HCT116 (cell line): Measurements from ENCODE around the gene CEACAM6. TPM values are rescaled to one million over a fixed set of nuclear protein-coding genes. Genes with fewer than 3 reads are reported as not detected.

Experiments
- ATAC-seq: fragments of 200-7000 bp; cut with Tn5 transposase; 2 replicates; pipeline ENCODE4 v1.9.1; 2020; ENCODE audit warnings: mild to moderate bottlenecking, moderate library complexity
- BruUV-seq: library from RNA; stranded (reverse); fragments of 400-500 nt; replicated peaks from 2 replicates; lab custom pipeline; 2021; lab: Mats Ljungman, UMichigan
- CTCF ChIA-PET: fragments of 300-600 bp; sonication (Branson Sonifier 250); formaldehyde crosslinking; loops from one replicate; lab custom pipeline; 2021; ENCODE audit warnings: antibody characterized with exemption; lab: Charles Lee
- POLR2A ChIA-PET: fragments of 300-600, 350-600 bp; sonication (Branson Sonifier 250); formaldehyde crosslinking; loops from one replicate; lab custom pipeline; 2021; ENCODE audit warnings: antibody characterized with exemption; lab: Charles Lee
- RAD21 ChIA-PET, 2 experiments: fragments of 300-600 bp; sonication (Branson Sonifier 250); formaldehyde crosslinking; loops; one replicate each; lab custom pipeline; 2023; ENCODE audit warnings: low total read pairs in 2 of 2; ENCODE audit not compliant: uncharacterized antibody in 2 of 2, unreplicated experiment in 2 of 2, low non-redundant PET in 1 of 2; lab: Charles Lee
- DNase-seq: peaks from one replicate; pipeline ENCODE4 v3.0.0-alpha.2; 2010; ENCODE audit warnings: low read depth, low spot score
- H2AFZ ChIP-seq: fragments of 200-600 bp; shearing (Covaris generic), sonication (generic); 2 replicates; pipeline ENCODE4 v1.6.1; 2017; ENCODE audit warnings: low read depth, mixed run types, mixed read lengths, antibody characterized with exemption, low read length; ENCODE audit not compliant: poor library complexity, severe bottlenecking
- H3K27ac ChIP-seq: 2 replicates; pipeline ENCODE4 v1.5.1; 2012; ENCODE audit warnings: low read depth, low read length
- H3K27me3 ChIP-seq: fragments of 200-600 bp; sonication (generic); 2 replicates; pipeline ENCODE4 v1.6.1; 2016; ENCODE audit warnings: mixed run types, low read length, mixed read lengths; ENCODE audit not compliant: insufficient read depth
- H3K36me3 ChIP-seq, 2 experiments: fragments of 200-500 bp in 1 of 2; fragments of 200-600 bp in 1 of 2; sonication (Bioruptor generic) in 1 of 2; sonication (generic) in 1 of 2; 2 replicates each; pipeline versions ENCODE4 v1.5.1 to v1.6.1; 2014 to 2016; ENCODE audit warnings: low read length in 2 of 2, inconsistent platforms in 1 of 2, mixed read lengths in 1 of 2, mixed run types in 1 of 2; ENCODE audit not compliant: insufficient read depth in 2 of 2, control insufficient read depth in 1 of 2
- H3K4me1 ChIP-seq, 2 experiments: fragments of 200-600 bp in 1 of 2; sonication (generic) in 1 of 2; 2 replicates each; pipeline versions ENCODE4 v1.5.1 to v1.6.1; 2012 to 2017; ENCODE audit warnings: low read length in 2 of 2, inconsistent platforms in 1 of 2, mild to moderate bottlenecking in 1 of 2, mixed read lengths in 1 of 2, mixed run types in 1 of 2, moderate library complexity in 1 of 2; ENCODE audit not compliant: insufficient read depth in 2 of 2, control insufficient read depth in 1 of 2
- H3K4me2 ChIP-seq: fragments of 200-600 bp; sonication (generic); 2 replicates; pipeline ENCODE4 v1.6.1; 2017; ENCODE audit warnings: mixed run types, low read length, mixed read lengths
- H3K4me3 ChIP-seq, 2 experiments: fragments of 200-600 bp in 1 of 2; sonication (generic) in 1 of 2; replicated peaks in 1 of 2; 2 replicates each; pipeline ENCODE4 v1.5.1; 2011 to 2016; ENCODE audit warnings: low read length in 2 of 2, control low read depth in 1 of 2, low read depth in 1 of 2, mild to moderate bottlenecking in 1 of 2, mixed read lengths in 1 of 2, mixed run types in 1 of 2
- H3K79me2 ChIP-seq: fragments of 200-600 bp; sonication (generic); 2 replicates; pipeline ENCODE4 v1.6.1; 2017; ENCODE audit warnings: mild to moderate bottlenecking, mixed run types, low read length, moderate library complexity, mixed read lengths; ENCODE audit not compliant: insufficient read depth
- H3K9ac ChIP-seq: fragments of 200-600 bp; sonication (generic); 2 replicates; pipeline ENCODE4 v1.6.1; 2016; ENCODE audit warnings: low read length, mixed read lengths
- H3K9me2 ChIP-seq: fragments of 200-600 bp; sonication (generic), shearing (Covaris generic); 2 replicates; pipeline ENCODE4 v1.6.1; 2017; ENCODE audit warnings: mixed run types, mild to moderate bottlenecking, moderate library complexity; ENCODE audit not compliant: insufficient read depth
- H3K9me3 ChIP-seq, 2 experiments: fragments of 200-500 bp in 1 of 2; fragments of 200-600 bp in 1 of 2; sonication (Bioruptor generic) in 1 of 2; sonication (generic) in 1 of 2; 2 replicates each; pipeline ENCODE4 v1.6.1; 2014 to 2017; ENCODE audit warnings: low read length in 2 of 2, mixed read lengths in 2 of 2, inconsistent platforms in 1 of 2, low read depth in 1 of 2, mild to moderate bottlenecking in 1 of 2, mixed run types in 1 of 2, moderate library complexity in 1 of 2; ENCODE audit not compliant: control insufficient read depth in 1 of 2, insufficient read depth in 1 of 2
- H4K20me1 ChIP-seq: fragments of 200-600 bp; sonication (generic), shearing (Covaris generic); 2 replicates; pipeline ENCODE4 v1.6.1; 2017; ENCODE audit warnings: mixed run types, mild to moderate bottlenecking, moderate library complexity; ENCODE audit not compliant: insufficient read depth
- EZH2phosphoT487 ChIP-seq: fragments of 200-600 bp; IDR thresholded peaks from 2 replicates; pipeline ENCODE4 v1.6.1; 2018; ENCODE audit warnings: antibody characterized with exemption, borderline replicate concordance
- YY1 ChIP-seq: IDR thresholded peaks from 2 replicates; pipeline ENCODE4 v1.6.1; 2011; ENCODE audit warnings: low read length, low read depth, moderate library complexity, mild to moderate bottlenecking; ENCODE audit not compliant: insufficient replicate concordance; ENCODE audit errors: extremely low read depth
- ZNF274 ChIP-seq: fragments of 200-500 bp; sonication (Bioruptor generic); IDR thresholded peaks from 2 replicates; pipeline ENCODE4 v1.6.1; 2014; ENCODE audit warnings: mild to moderate bottlenecking, low read depth, low read length, inconsistent platforms
- intact Hi-C: fragments of 100-400 bp; cut with micrococcal nuclease; formaldehyde crosslinking; loops from 2 replicates; pipeline ENCODE4 v1.10.0; 2022
- total RNA-seq: library from RNA; stranded (reverse); gene quantifications from one replicate; pipeline ENCODE4 v1.2.1, GENCODE V29; 2021; ENCODE audit not compliant: unreplicated experiment
- TF ChIP-seq, protein P1 (sequence below), 3 experiments: fragments of 200-600 bp in 1 of 3; sonication (generic) in 1 of 3; IDR thresholded peaks in 2 of 3; conservative IDR thresholded peaks in 1 of 3; 2 replicates each; pipeline ENCODE4 v1.5.1; 2012 to 2017; ENCODE audit warnings: low read depth in 2 of 3, low read length in 2 of 3, antibody characterized with exemption in 1 of 3, borderline replicate concordance in 1 of 3, control low read depth in 1 of 3, mild to moderate bottlenecking in 1 of 3, mixed read lengths in 1 of 3, mixed run types in 1 of 3, moderate library complexity in 1 of 3; ENCODE audit not compliant: insufficient read depth in 1 of 3
- TF ChIP-seq, protein P2 (sequence below): IDR thresholded peaks from 2 replicates; pipeline ENCODE4 v1.6.1; 2012; ENCODE audit warnings: low read depth

Gene CEACAM6
- total RNA-seq, 1 experiment from 2014 or later: 0.59 TPM

GRCh38 chr19:41720103-41720502 lies 35.2 kb upstream of the CEACAM6 start:
- ATAC-seq (no peak), DNase-seq (no peak)
- Histone ChIP-seq H3K9me3 (no peaks in the 10 kb centered on the region), H2AFZ (no peak overlapping the region), H3K9me2 (no peaks in the 10 kb centered on the region), H3K36me3 (no peaks in the 10 kb centered on the region), H4K20me1 (no peaks in the 10 kb centered on the region), H3K4me2 (no peak overlapping the region), H3K4me1 (no peaks in the 10 kb centered on the region), H3K9ac (no peak overlapping the region), H3K79me2 (no peaks in the 10 kb centered on the region), H3K27me3 (peaks cover 80% of the 10 kb centered on the region), H3K27ac (no peak overlapping the region), H3K4me3 (no peak overlapping the region)
- BruUV-seq: no TSS peak
- ChIA-PET CTCF (no interaction called here), RAD21 (no interaction called here), POLR2A (no interaction called here)
- intact Hi-C loops: no loop called here
- TF ChIP-seq EZH2phosphoT487 (no peak), YY1 (no peak), ZNF274 (no peak)
- TF ChIP-seq, protein P1, sequence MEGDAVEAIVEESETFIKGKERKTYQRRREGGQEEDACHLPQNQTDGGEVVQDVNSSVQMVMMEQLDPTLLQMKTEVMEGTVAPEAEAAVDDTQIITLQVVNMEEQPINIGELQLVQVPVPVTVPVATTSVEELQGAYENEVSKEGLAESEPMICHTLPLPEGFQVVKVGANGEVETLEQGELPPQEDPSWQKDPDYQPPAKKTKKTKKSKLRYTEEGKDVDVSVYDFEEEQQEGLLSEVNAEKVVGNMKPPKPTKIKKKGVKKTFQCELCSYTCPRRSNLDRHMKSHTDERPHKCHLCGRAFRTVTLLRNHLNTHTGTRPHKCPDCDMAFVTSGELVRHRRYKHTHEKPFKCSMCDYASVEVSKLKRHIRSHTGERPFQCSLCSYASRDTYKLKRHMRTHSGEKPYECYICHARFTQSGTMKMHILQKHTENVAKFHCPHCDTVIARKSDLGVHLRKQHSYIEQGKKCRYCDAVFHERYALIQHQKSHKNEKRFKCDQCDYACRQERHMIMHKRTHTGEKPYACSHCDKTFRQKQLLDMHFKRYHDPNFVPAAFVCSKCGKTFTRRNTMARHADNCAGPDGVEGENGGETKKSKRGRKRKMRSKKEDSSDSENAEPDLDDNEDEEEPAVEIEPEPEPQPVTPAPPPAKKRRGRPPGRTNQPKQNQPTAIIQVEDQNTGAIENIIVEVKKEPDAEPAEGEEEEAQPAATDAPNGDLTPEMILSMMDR (IDR thresholded peaks at IDR 0.05 in 2 of 3, conservative IDR thresholded peaks at IDR 0.05 in 1 of 3; ENCODE audit: borderline replicate concordance in 1 of 3, insufficient read depth in 1 of 3, low read depth in 2 of 3, low read length in 2 of 3): no peak

DNA sequence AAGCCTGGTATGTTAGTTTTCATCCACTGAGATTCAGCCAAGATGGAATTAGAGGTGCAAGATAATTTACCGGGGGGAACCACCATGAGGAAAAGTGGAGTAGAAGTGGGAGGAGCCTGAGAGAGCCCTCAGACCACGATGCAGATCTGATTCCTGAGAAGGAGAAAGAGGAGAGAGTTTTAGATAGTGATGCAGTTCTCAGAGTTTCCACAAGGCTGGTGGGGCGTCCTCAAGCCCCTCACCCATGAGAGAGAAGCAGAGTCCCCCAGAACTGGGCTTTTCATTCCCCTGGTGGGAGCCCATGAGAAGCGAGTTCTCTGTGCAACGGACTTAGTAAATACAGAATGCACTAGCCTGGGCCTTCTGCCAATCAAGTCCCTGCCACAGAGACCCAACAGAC lies 28.8 kb upstream of the CEACAM6 start:
- H3K27ac ChIP-seq: no peak overlapping the region
- POLR2A ChIA-PET: no interaction called here
- H3K4me3 ChIP-seq: no peak overlapping the region
- H3K27me3 ChIP-seq: peaks cover 55% of the 10 kb centered on the region
- no peaks in the 10 kb centered on the region for H3K9me2 ChIP-seq
- H3K9ac ChIP-seq: no peak overlapping the region
- no peaks in the 10 kb centered on the region for H3K79me2 ChIP-seq
- H3K4me1 ChIP-seq: no peaks in the 10 kb centered on the region
- H4K20me1 ChIP-seq: no peaks in the 10 kb centered on the region
- H2AFZ ChIP-seq: no peak overlapping the region
- BruUV-seq: no TSS peak
- TF ChIP-seq, protein P2, sequence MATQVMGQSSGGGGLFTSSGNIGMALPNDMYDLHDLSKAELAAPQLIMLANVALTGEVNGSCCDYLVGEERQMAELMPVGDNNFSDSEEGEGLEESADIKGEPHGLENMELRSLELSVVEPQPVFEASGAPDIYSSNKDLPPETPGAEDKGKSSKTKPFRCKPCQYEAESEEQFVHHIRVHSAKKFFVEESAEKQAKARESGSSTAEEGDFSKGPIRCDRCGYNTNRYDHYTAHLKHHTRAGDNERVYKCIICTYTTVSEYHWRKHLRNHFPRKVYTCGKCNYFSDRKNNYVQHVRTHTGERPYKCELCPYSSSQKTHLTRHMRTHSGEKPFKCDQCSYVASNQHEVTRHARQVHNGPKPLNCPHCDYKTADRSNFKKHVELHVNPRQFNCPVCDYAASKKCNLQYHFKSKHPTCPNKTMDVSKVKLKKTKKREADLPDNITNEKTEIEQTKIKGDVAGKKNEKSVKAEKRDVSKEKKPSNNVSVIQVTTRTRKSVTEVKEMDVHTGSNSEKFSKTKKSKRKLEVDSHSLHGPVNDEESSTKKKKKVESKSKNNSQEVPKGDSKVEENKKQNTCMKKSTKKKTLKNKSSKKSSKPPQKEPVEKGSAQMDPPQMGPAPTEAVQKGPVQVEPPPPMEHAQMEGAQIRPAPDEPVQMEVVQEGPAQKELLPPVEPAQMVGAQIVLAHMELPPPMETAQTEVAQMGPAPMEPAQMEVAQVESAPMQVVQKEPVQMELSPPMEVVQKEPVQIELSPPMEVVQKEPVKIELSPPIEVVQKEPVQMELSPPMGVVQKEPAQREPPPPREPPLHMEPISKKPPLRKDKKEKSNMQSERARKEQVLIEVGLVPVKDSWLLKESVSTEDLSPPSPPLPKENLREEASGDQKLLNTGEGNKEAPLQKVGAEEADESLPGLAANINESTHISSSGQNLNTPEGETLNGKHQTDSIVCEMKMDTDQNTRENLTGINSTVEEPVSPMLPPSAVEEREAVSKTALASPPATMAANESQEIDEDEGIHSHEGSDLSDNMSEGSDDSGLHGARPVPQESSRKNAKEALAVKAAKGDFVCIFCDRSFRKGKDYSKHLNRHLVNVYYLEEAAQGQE: no peak
- TF ChIP-seq, protein P1 (IDR thresholded peaks at IDR 0.05 in 2 of 3, conservative IDR thresholded peaks at IDR 0.05 in 1 of 3; ENCODE audit: borderline replicate concordance in 1 of 3, insufficient read depth in 1 of 3, low read depth in 2 of 3, low read length in 2 of 3): 0 out of 6 replicates have a peak, but pooled peaks of 1 of the 3 experiments have one; percentile 8
- TF ChIP-seq, all 23 proteins: peak for 1
- ChIA-PET CTCF (interaction anchor here (0.9 kb wide), 1 partner anchor 19 kb away, joined by 3 read pairs; no protein-coding TSS in a partner anchor), RAD21 (no interaction called here)
- no peak for DNase-seq
- Histone ChIP-seq H3K9me3 (no peaks in the 10 kb centered on the region), H3K36me3 (no peaks in the 10 kb centered on the region), H3K4me2 (no peak overlapping the region)
- no peak for ATAC-seq
- intact Hi-C loops: no loop called here
